ENCODE data around the gene PSG1. TPM values are rescaled to one million over a fixed set of nuclear protein-coding genes. Genes with fewer than 3 reads are reported as not detected.
"Not testable (repeated sequence)": the region's sequence is repeated elsewhere in the genome, so short reads cannot be mapped to it uniquely, and the experiment has no call there.

Gene PSG1
- total RNA-seq, 5 donors from 2014 or later (not counting 1 experiment from before 2014, with no cell fraction given) = not detected

DNA sequence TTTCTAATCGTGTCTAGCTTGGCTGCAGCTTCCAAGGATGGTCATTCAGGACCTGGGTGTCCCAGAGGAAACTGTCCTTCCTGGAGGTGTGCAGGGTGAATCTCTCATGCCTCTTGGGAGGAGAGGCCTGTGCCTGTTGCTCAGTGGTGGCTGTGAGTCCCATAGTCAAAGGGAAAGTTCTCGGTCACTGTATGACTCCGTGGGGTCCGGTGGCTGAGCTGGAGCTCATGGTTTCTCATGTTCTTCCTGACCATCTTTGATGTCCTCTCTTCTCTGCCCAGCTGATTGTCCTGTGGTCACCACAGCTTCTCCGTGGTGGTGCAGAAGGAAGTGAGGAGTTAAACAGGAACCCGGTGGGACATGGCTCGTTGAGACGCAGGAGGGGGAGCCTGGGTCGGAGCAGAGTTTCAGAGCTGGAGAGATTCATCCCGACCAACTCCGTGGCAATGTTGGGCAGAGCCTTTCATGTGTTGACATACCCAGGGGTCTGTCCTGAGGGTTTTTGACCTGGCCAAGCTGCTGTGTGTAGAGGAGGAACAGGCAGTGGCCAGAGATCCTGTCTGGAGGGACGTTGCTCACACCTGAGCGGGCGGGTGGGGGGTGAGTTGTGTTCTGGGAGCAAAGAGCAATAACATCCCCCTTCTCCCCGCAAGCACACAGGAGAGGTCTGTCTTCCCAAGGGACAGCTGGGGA lies 39.0 kb upstream of the PSG1 start:
- H3K27ac Mint-ChIP-seq; ATAC-seq (replicated peaks in 1 of 4); H3K4me3 ChIP-seq (ENCODE audit: control insufficient read depth in 1 of 2, extremely low read depth in 1 of 2, low read length in 1 of 2); CTCF ChIA-PET; H3K36me3 ChIP-seq (ENCODE audit: control insufficient read depth in 2 of 2, extremely low read depth in 1 of 2, insufficient read depth in 1 of 2, low read length in 1 of 2); H3K4me1 Mint-ChIP-seq; H3K9me3 Mint-ChIP-seq; H3K4me3 Mint-ChIP-seq; H3K27me3 ChIP-seq (replicated peaks in 1 of 2; ENCODE audit: control insufficient read depth in 2 of 2, extremely low read depth in 1 of 2, insufficient read depth in 2 of 2, low read length in 1 of 2); H3K27ac ChIP-seq (ENCODE audit: low read length); DNase-seq; POLR2A ChIA-PET; H3K36me3 Mint-ChIP-seq; H3K4me1 ChIP-seq (ENCODE audit: control insufficient read depth in 1 of 2, extremely low read depth in 1 of 2, insufficient read depth in 2 of 2, low read length in 2 of 2); H3K9me3 ChIP-seq: not testable (repeated sequence)
- 56% methylated on average over 10 of the region's 15 CpGs for WGBS (ENCODE audit: insufficient coverage)
- H3K27me3 Mint-ChIP-seq = peaks cover 0 to 24% of the 10 kb centered on the region in 2 donors

DNA sequence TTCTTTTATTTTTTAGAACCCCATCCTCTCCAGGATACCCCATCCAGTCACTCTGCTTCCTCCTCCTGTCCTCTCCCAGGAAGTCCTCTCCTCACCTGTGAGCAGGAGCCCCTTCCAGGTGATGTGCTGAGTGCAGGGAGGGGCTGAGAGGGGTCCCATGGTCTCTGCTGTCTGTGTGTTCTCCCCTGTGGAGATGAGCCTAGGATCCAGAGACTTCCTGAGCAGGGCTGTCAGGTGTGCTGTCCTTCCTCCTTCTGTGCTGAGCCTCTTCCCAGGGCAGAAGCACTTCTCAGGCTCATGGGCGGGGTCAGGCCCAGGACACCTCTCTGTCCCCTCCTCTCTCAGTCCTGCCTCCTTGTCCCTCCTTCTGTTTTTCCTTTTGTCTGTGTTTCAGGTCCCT lies 38.1 kb upstream of the PSG1 start, which contains the start of gene PSG6:
PSG6 (minus strand) TSS at position 261 of the 400 bp plus-strand sequence; CDS start at position 159, 102 bp downstream.
- POLR2A ChIA-PET; H3K27me3 ChIP-seq (replicated peaks in 1 of 2; ENCODE audit: control insufficient read depth in 2 of 2, extremely low read depth in 1 of 2, insufficient read depth in 2 of 2, low read length in 1 of 2); H3K9me3 ChIP-seq; H3K36me3 ChIP-seq (ENCODE audit: control insufficient read depth in 2 of 2, extremely low read depth in 1 of 2, insufficient read depth in 1 of 2, low read length in 1 of 2); H3K27ac ChIP-seq (ENCODE audit: low read length); H3K4me1 Mint-ChIP-seq; DNase-seq; H3K4me3 Mint-ChIP-seq; H3K4me1 ChIP-seq (ENCODE audit: control insufficient read depth in 1 of 2, extremely low read depth in 1 of 2, insufficient read depth in 2 of 2, low read length in 2 of 2); H3K9me3 Mint-ChIP-seq; H3K27ac Mint-ChIP-seq; H3K36me3 Mint-ChIP-seq; ATAC-seq (replicated peaks in 1 of 4); H3K4me3 ChIP-seq (ENCODE audit: control insufficient read depth in 1 of 2, extremely low read depth in 1 of 2, low read length in 1 of 2); CTCF ChIA-PET: not testable (repeated sequence)
- no CpG with 5 or more reads among the region's 1 CpG for WGBS (ENCODE audit: insufficient coverage)
- peaks cover 0 to 20% of the 10 kb centered on the region in 2 donors for H3K27me3 Mint-ChIP-seq

DNA sequence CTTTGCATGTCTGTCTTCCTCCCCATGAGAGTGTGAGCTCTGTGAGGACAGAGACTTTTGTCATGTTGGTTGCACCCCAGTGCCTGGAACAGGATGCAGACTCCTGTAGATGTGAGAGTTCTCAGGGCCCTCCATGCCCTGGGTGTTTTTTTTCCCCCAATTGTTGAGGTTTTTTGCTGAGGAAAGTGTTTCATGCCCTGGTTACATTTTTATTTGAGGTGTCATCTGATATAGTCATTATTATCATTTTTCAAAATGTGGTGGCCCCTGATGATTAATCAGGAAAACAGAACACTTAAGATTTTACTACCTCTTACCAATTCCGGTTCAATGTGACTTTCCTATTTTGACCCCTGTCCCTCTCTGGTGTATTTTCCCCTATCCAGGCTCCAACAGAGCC lies 37.4 kb upstream of the PSG1 start:
- DNase-seq; H3K9me3 ChIP-seq; H3K4me3 ChIP-seq (ENCODE audit: control insufficient read depth in 1 of 2, extremely low read depth in 1 of 2, low read length in 1 of 2); H3K4me3 Mint-ChIP-seq; CTCF ChIA-PET; ATAC-seq (replicated peaks in 1 of 4); H3K4me1 Mint-ChIP-seq; H3K27ac ChIP-seq (ENCODE audit: low read length); H3K27me3 ChIP-seq (replicated peaks in 1 of 2; ENCODE audit: control insufficient read depth in 2 of 2, extremely low read depth in 1 of 2, insufficient read depth in 2 of 2, low read length in 1 of 2); H3K9me3 Mint-ChIP-seq; H3K36me3 Mint-ChIP-seq; H3K4me1 ChIP-seq (ENCODE audit: control insufficient read depth in 1 of 2, extremely low read depth in 1 of 2, insufficient read depth in 2 of 2, low read length in 2 of 2); H3K27ac Mint-ChIP-seq; H3K36me3 ChIP-seq (ENCODE audit: control insufficient read depth in 2 of 2, extremely low read depth in 1 of 2, insufficient read depth in 1 of 2, low read length in 1 of 2); POLR2A ChIA-PET: not testable (repeated sequence)
- WGBS (ENCODE audit: insufficient coverage) = no CpG with 5 or more reads among the region's 1 CpG
- peaks cover 0 to 15% of the 10 kb centered on the region in 2 donors for H3K27me3 Mint-ChIP-seq

DNA sequence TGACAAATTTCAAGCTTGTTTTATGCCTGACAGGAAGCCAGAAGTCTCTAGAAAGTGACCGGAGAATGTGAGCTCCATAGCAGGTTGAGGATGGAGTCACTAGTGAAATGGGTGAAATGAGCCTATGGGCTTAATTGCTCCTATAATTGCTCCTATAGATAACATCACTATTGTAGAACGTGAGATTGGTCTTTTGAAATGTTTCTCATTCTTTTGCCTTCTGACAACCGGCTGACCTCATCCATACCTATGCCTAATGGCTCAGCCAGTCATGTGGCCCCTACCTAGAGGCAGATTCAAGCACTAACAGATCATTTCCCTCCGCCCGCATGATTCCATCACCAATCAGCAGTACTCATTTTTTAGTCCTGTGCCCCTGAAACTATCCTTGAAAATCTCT lies 34.0 kb upstream of the PSG1 start:
- H3K9me3 Mint-ChIP-seq; ATAC-seq (replicated peaks in 1 of 4); H3K4me1 Mint-ChIP-seq; H3K27me3 ChIP-seq (replicated peaks in 1 of 2; ENCODE audit: control insufficient read depth in 2 of 2, extremely low read depth in 1 of 2, insufficient read depth in 2 of 2, low read length in 1 of 2); H3K9me3 ChIP-seq; H3K27ac Mint-ChIP-seq; H3K4me1 ChIP-seq (ENCODE audit: control insufficient read depth in 1 of 2, extremely low read depth in 1 of 2, insufficient read depth in 2 of 2, low read length in 2 of 2); H3K4me3 Mint-ChIP-seq; H3K36me3 Mint-ChIP-seq; DNase-seq; H3K36me3 ChIP-seq (ENCODE audit: control insufficient read depth in 2 of 2, extremely low read depth in 1 of 2, insufficient read depth in 1 of 2, low read length in 1 of 2); H3K27ac ChIP-seq (ENCODE audit: low read length); CTCF ChIA-PET; POLR2A ChIA-PET; H3K4me3 ChIP-seq (ENCODE audit: control insufficient read depth in 1 of 2, extremely low read depth in 1 of 2, low read length in 1 of 2): not testable (repeated sequence)
- WGBS (ENCODE audit: insufficient coverage) = 40% methylated on average over 1 of the region's 5 CpGs
- H3K27me3 Mint-ChIP-seq = peaks cover 0 to 15% of the 10 kb centered on the region in 2 donors

DNA sequence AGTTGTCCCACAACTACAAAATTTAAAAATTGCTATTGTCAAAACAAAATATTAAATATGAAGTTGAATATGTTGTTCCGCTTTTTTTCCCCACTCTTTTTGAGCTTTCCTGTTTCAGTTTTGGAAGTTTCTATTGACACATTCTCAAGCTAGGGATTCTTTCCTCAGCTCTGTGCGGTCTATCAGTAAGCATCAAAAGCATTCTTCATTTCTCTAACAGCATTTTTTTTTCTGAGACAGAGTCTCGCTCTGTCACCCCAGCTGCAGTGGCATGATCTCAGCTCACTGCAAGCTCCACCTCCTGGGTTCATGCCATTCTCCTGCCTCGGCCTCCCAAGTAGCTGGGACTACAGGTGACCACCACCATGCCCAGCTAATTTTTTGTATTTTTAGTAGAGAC lies 33.4 kb upstream of the PSG1 start:
- CTCF ChIA-PET; H3K4me3 ChIP-seq (ENCODE audit: control insufficient read depth in 1 of 2, extremely low read depth in 1 of 2, low read length in 1 of 2): not testable (repeated sequence)

DNA sequence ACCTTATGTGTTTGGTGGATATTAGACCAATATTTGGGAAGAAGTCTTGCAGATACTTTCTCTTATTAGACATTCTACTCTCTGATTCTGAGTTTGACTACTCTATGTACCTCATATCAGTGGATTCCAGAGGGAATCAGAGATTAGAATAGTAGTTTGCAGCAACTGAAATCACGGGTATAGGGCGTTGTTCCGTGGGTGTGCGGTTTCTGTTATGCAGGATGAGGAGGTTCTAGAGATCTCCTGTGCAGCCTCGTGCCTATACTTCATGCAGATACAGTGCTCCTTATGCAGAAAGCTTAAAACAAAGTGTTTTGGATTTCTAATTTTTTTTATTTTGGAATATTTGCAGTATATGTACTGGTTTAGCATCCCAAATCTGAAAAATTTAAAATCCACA lies 32.2 kb upstream of the PSG1 start:
- ATAC-seq (replicated peaks in 1 of 4); H3K27ac ChIP-seq (ENCODE audit: low read length); DNase-seq; H3K4me3 Mint-ChIP-seq; H3K36me3 ChIP-seq (ENCODE audit: control insufficient read depth in 2 of 2, extremely low read depth in 1 of 2, insufficient read depth in 1 of 2, low read length in 1 of 2); POLR2A ChIA-PET; H3K9me3 ChIP-seq; H3K36me3 Mint-ChIP-seq; H3K4me1 ChIP-seq (ENCODE audit: control insufficient read depth in 1 of 2, extremely low read depth in 1 of 2, insufficient read depth in 2 of 2, low read length in 2 of 2); CTCF ChIA-PET; H3K4me1 Mint-ChIP-seq; H3K9me3 Mint-ChIP-seq; H3K27ac Mint-ChIP-seq; H3K27me3 ChIP-seq (replicated peaks in 1 of 2; ENCODE audit: control insufficient read depth in 2 of 2, extremely low read depth in 1 of 2, insufficient read depth in 2 of 2, low read length in 1 of 2); H3K4me3 ChIP-seq (ENCODE audit: control insufficient read depth in 1 of 2, extremely low read depth in 1 of 2, low read length in 1 of 2): not testable (repeated sequence)
- H3K27me3 Mint-ChIP-seq = peaks cover 0 to 14% of the 10 kb centered on the region in 2 donors
- no CpG with 5 or more reads among the region's 5 CpGs for WGBS (ENCODE audit: insufficient coverage)

More for the DNA sequence above, 33.4 kb upstream of the PSG1 start:
- H3K9me3 Mint-ChIP-seq; H3K4me3 Mint-ChIP-seq; H3K9me3 ChIP-seq; H3K36me3 ChIP-seq (ENCODE audit: control insufficient read depth in 2 of 2, extremely low read depth in 1 of 2, insufficient read depth in 1 of 2, low read length in 1 of 2); H3K4me1 ChIP-seq (ENCODE audit: control insufficient read depth in 1 of 2, extremely low read depth in 1 of 2, insufficient read depth in 2 of 2, low read length in 2 of 2); DNase-seq; H3K27me3 Mint-ChIP-seq; POLR2A ChIA-PET; H3K27ac ChIP-seq (ENCODE audit: low read length); H3K27ac Mint-ChIP-seq; ATAC-seq (replicated peaks in 1 of 4); H3K36me3 Mint-ChIP-seq; H3K4me1 Mint-ChIP-seq; H3K27me3 ChIP-seq (replicated peaks in 1 of 2; ENCODE audit: control insufficient read depth in 2 of 2, extremely low read depth in 1 of 2, insufficient read depth in 2 of 2, low read length in 1 of 2): not testable (repeated sequence)
- 69% methylated on average over 2 of the region's 4 CpGs for WGBS (ENCODE audit: insufficient coverage)

DNA sequence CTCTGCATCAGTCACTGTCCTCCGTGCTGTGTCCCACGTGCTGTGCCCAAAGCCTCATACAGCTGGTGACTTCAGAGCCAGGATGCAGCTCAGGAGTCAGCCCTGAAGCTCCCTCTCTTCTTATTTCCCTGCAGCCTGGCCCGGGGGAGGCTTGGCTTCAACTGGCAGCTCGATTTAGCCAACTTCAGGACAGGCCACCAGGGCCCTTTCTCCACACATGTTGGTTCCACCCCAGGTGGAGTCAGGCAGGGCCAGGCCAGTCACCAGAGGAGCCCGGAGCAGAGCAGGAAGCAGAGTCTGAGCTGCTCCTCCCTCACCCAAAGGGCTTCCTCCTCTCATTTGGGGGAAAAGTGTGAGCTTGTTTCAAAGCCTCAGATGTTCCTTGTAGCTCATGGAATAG lies 26.6 kb upstream of the PSG1 start:
- H3K9me3 ChIP-seq; H3K27ac Mint-ChIP-seq; POLR2A ChIA-PET; H3K4me1 Mint-ChIP-seq; H3K4me3 ChIP-seq (ENCODE audit: control insufficient read depth in 1 of 2, extremely low read depth in 1 of 2, low read length in 1 of 2); H3K36me3 ChIP-seq (ENCODE audit: control insufficient read depth in 2 of 2, extremely low read depth in 1 of 2, insufficient read depth in 1 of 2, low read length in 1 of 2); H3K27me3 ChIP-seq (replicated peaks in 1 of 2; ENCODE audit: control insufficient read depth in 2 of 2, extremely low read depth in 1 of 2, insufficient read depth in 2 of 2, low read length in 1 of 2); H3K36me3 Mint-ChIP-seq; H3K9me3 Mint-ChIP-seq; H3K4me1 ChIP-seq (ENCODE audit: control insufficient read depth in 1 of 2, extremely low read depth in 1 of 2, insufficient read depth in 2 of 2, low read length in 2 of 2); ATAC-seq (replicated peaks in 1 of 4); H3K27ac ChIP-seq (ENCODE audit: low read length); CTCF ChIA-PET; H3K4me3 Mint-ChIP-seq; DNase-seq: not testable (repeated sequence)
- 57% methylated on average over 2 of the region's 5 CpGs for WGBS (ENCODE audit: insufficient coverage)
- peaks cover 0 to 14% of the 10 kb centered on the region in 2 donors for H3K27me3 Mint-ChIP-seq

All from T-cell (primary cell).